K562 (cell line): ENCODE measurements around the gene ZNF644. TPM values are rescaled to one million over a fixed set of nuclear protein-coding genes. Genes with fewer than 3 reads are reported as not detected.
A peak's percentile ranks its signal among the peaks of the same experiment; 100 is the strongest.

Source experiments
- AFF4 ChIP-seq: sonication (generic); formaldehyde crosslinking; IDR thresholded peaks from 2 replicates; pipeline ENCODE4 v1.8.0; 2023; ENCODE audit warnings: mild to moderate bottlenecking, missing genetic modification reagents
- BCL6 ChIP-seq: fragments of 250-450 bp; sonication (Bioruptor Pico); IDR thresholded peaks from 2 replicates; pipeline ENCODE4 v1.4.0; 2020
- CCNT2 ChIP-seq: IDR thresholded peaks from 2 replicates; pipeline ENCODE4 v1.6.1; 2011; ENCODE audit warnings: borderline replicate concordance, low read depth, mild to moderate bottlenecking, moderate library complexity, mixed read lengths, low read length; ENCODE audit not compliant: insufficient read length; ENCODE audit errors: extremely low read depth
- CHCHD3 ChIP-seq: fragments of 250-450 bp; sonication (Bioruptor Pico); IDR thresholded peaks from 2 replicates; pipeline ENCODE4 v2.1.2; 2022; ENCODE audit warnings: mild to moderate bottlenecking
- DPF2 ChIP-seq: fragments of 450-650 bp; IDR thresholded peaks from 2 replicates; pipeline ENCODE4 v1.6.1; 2016
- GTF2A2 ChIP-seq: IDR thresholded peaks from 2 replicates; pipeline ENCODE4 v1.6.1; 2016; ENCODE audit warnings: mild to moderate bottlenecking, missing genetic modification characterization, missing compliant biosample characterization
- IRF1 ChIP-seq: sonication (generic); formaldehyde crosslinking; IDR thresholded peaks from 2 replicates; pipeline ENCODE4 v1.8.0; 2022; ENCODE audit warnings: missing genetic modification reagents, mild to moderate bottlenecking, borderline replicate concordance
- NCOA4 ChIP-seq: fragments of 450-650 bp; IDR thresholded peaks from 2 replicates; pipeline ENCODE4 v1.6.1; 2018; ENCODE audit warnings: mild to moderate bottlenecking; ENCODE audit not compliant: partially characterized antibody
- NFIC ChIP-seq: fragments of 450-650 bp; IDR thresholded peaks from 2 replicates; pipeline ENCODE4 v1.6.1; 2017; ENCODE audit warnings: mild to moderate bottlenecking, inconsistent platforms
- RBFOX2 ChIP-seq: fragments of 200-400 bp; formaldehyde crosslinking; IDR thresholded peaks from 2 replicates; pipeline ENCODE4 v1.6.1; 2017; ENCODE audit warnings: low read depth, mild to moderate bottlenecking, low read length, moderate library complexity
- SMARCE1 ChIP-seq: fragments of 450-650 bp; IDR thresholded peaks from 2 replicates; pipeline ENCODE4 v1.7.1; 2016; ENCODE audit warnings: mild to moderate bottlenecking
- SP1 ChIP-seq: sonication (generic); formaldehyde crosslinking; IDR thresholded peaks from 2 replicates; pipeline ENCODE4 v1.8.1; 2022; ENCODE audit warnings: mild to moderate bottlenecking, missing genetic modification reagents
- ZFP36 ChIP-seq: fragments of 150-350 bp; IDR thresholded peaks from 2 replicates; pipeline ENCODE4 v1.6.1; 2018; ENCODE audit warnings: low read length, low read depth; ENCODE audit not compliant: partially characterized antibody
- ZKSCAN3 ChIP-seq: fragments of 250-450 bp; sonication (Bioruptor Pico); IDR thresholded peaks from 2 replicates; pipeline ENCODE4 v1.4.0; 2020
- ZNF224 ChIP-seq: sonication (generic); formaldehyde crosslinking; IDR thresholded peaks from 2 replicates; pipeline ENCODE4 v1.8.0; 2022; ENCODE audit warnings: mild to moderate bottlenecking, missing genetic modification reagents
- ZNF274 ChIP-seq: IDR thresholded peaks from 2 replicates; pipeline ENCODE4 v1.6.1; 2011; ENCODE audit warnings: low read depth, mild to moderate bottlenecking, low read length, moderate library complexity, borderline replicate concordance
- ZNF586 ChIP-seq: fragments of 450-650 bp; formaldehyde crosslinking; conservative IDR thresholded peaks from 2 replicates; pipeline ENCODE4 v1.4.0; 2020; ENCODE audit warnings: mild to moderate bottlenecking, moderate library complexity
- ZNF77 ChIP-seq: fragments of 250-450 bp; sonication (Bioruptor Pico); IDR thresholded peaks from 2 replicates; pipeline ENCODE4 v1.5.0; 2020
- ZNF780A ChIP-seq: fragments of 250-450 bp; sonication (Bioruptor Pico); IDR thresholded peaks from 2 replicates; pipeline ENCODE4 v1.5.0; 2021; ENCODE audit warnings: mild to moderate bottlenecking
- polyA plus RNA-seq, 8 experiments: library from polyadenylated mRNA; depleted of rRNA in 4 of 8; stranded (reverse) in 5 of 8; unstranded in 3 of 8; fragments of >200 nt; fragmentation: Nextera tagmentation in 2 of 8; fragmentation: Illumina TruSeq in 1 of 8; extraction: Ambion mirVana in 2 of 8; extraction: Trizol in 1 of 8; gene quantifications; 2 replicates each; pipeline versions ENCODE4 v1.2.1 to v1.2.3, GENCODE V29; 2011 to 2014; ENCODE audit warnings: inconsistent platforms in 1 of 8, missing spikeins in 1 of 8
- total RNA-seq, 7 experiments: library from RNA; depleted of rRNA in 6 of 7; stranded (reverse); fragments of >200 nt in 6 of 7; fragmentation: Illumina TruSeq in 2 of 7; extraction: Trizol in 2 of 7; gene quantifications; 2 replicates each; pipeline versions ENCODE4 v1.2.1 to v1.2.3, GENCODE V29; 2011 to 2021; ENCODE audit warnings: low replicate concordance in 1 of 7
- TF ChIP-seq, protein P1 (sequence below): sonication (generic); formaldehyde crosslinking; IDR thresholded peaks from 2 replicates; pipeline ENCODE4 v1.8.0; 2022; ENCODE audit warnings: mild to moderate bottlenecking, missing genetic modification reagents

ZNF644 gene
- total and polyA plus RNA-seq, 9 of the 15 experiments (the other 6 are each of a cell fraction or from before 2014, with no cell fraction given) = 25.3 to 71.4 (median 39.6) TPM

DNA sequence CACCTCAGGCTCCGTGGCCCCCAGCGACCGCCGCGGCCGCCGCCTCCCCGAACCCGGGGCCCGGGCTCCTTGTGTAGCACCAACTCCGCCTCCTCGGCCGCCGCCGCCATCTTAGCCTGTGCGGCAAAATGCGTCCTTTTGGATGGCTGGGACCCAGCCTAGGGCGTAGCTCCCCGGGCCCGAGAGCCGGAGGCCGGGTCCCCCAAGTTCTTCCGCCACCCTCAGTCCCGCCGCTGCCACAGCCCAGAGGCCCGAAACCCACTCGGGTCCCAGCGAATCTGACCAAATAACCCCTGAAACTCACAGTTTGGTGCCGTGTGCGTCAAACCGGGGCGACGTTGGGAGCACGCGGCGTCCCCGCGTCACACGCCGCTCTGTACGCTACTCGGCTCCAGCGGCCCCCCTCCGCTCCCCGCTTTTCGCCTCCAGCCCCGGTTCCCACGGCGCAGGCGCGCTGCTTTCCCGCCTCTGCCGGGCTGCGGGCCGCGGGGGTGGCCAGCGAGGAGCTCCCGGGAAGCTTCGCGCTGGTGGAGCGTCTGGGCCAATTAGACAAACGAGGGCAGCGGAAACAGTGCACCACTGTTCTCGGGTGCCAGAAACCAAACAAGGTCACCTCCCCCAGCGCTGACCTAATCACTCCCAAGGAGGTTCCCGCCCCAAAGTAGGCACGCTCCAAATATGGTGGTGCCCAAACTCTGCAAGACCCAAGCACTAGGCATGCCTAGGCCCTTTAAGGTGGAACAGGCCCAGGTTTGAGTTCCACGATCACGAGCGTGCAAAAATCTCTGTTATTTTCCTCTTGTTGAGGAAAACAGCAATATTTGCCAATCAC is at the start of gene ZNF644 (continued):
- TF ChIP-seq ZNF586 (CRISPR knock-in tag) (no peak), AFF4 (CRISPR knock-in tag) (peak; percentile 87), NCOA4 (no peak), NFIC (peak; percentile 21; the same call in 1 of the 2 replicates), BCL6 (CRISPR knock-in tag) (no peak), ZNF77 (CRISPR knock-in tag) (no peak), ZNF224 (CRISPR knock-in tag) (0 out of 2 replicates have a peak, but pooled peaks have one; percentile 63), ZFP36 (peak; percentile 6), RBFOX2 (peak; percentile 98), SP1 (CRISPR knock-in tag) (peak; percentile 53; the same call in 1 of the 2 replicates), CHCHD3 (no peak), CCNT2 (peak; percentile 68), ZNF780A (CRISPR knock-in tag) (no peak), GTF2A2 (tag) (no peak), SMARCE1 (0 out of 2 replicates have a peak, but pooled peaks have one; percentile 12), DPF2 (peak; percentile 56; the same call in 1 of the 2 replicates), IRF1 (CRISPR knock-in tag) (0 out of 2 replicates have a peak, but pooled peaks have one; percentile 16), ZKSCAN3 (no peak), ZNF274 (no peak)
- TF ChIP-seq, protein P1, sequence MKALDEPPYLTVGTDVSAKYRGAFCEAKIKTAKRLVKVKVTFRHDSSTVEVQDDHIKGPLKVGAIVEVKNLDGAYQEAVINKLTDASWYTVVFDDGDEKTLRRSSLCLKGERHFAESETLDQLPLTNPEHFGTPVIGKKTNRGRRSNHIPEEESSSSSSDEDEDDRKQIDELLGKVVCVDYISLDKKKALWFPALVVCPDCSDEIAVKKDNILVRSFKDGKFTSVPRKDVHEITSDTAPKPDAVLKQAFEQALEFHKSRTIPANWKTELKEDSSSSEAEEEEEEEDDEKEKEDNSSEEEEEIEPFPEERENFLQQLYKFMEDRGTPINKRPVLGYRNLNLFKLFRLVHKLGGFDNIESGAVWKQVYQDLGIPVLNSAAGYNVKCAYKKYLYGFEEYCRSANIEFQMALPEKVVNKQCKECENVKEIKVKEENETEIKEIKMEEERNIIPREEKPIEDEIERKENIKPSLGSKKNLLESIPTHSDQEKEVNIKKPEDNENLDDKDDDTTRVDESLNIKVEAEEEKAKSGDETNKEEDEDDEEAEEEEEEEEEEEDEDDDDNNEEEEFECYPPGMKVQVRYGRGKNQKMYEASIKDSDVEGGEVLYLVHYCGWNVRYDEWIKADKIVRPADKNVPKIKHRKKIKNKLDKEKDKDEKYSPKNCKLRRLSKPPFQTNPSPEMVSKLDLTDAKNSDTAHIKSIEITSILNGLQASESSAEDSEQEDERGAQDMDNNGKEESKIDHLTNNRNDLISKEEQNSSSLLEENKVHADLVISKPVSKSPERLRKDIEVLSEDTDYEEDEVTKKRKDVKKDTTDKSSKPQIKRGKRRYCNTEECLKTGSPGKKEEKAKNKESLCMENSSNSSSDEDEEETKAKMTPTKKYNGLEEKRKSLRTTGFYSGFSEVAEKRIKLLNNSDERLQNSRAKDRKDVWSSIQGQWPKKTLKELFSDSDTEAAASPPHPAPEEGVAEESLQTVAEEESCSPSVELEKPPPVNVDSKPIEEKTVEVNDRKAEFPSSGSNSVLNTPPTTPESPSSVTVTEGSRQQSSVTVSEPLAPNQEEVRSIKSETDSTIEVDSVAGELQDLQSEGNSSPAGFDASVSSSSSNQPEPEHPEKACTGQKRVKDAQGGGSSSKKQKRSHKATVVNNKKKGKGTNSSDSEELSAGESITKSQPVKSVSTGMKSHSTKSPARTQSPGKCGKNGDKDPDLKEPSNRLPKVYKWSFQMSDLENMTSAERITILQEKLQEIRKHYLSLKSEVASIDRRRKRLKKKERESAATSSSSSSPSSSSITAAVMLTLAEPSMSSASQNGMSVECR (CRISPR knock-in tag) = no peak
